ENCODE data around the gene TNFRSF1B.

GRCh38 chr1:12185918-12186678 lies 19.3 kb downstream of the TNFRSF1B start:
- no peak for TF ChIP-seq GATA2 (CRISPR knock-in tag; IDR thresholded peaks at IDR 0.05)
- no peak for TF ChIP-seq CTCF (IDR thresholded peaks at IDR 0.05 in 2 of 3, conservative IDR thresholded peaks at IDR 0.05 in 1 of 3; ENCODE audit: insufficient read depth in 2 of 3, low read depth in 1 of 3, low read length in 3 of 3)
- TF ChIP-seq FOXM1 (IDR thresholded peaks at IDR 0.05; ENCODE audit: low read depth) = no peak
- no peak for TF ChIP-seq FOXM1 (CRISPR knock-in tag; IDR thresholded peaks at IDR 0.05; ENCODE audit: low read depth)
- no peak for TF ChIP-seq RCOR1 (IDR thresholded peaks at IDR 0.05; ENCODE audit: borderline replicate concordance in 1 of 2, low read depth in 2 of 2, low read length in 2 of 2)
- TF ChIP-seq BRF2 (IDR thresholded peaks at IDR 0.05; ENCODE audit: borderline replicate concordance, insufficient read depth, insufficient read length) = no peak
- no peak for TF ChIP-seq ZSCAN29 (IDR thresholded peaks at IDR 0.05)
- TF ChIP-seq ZNF561 (CRISPR knock-in tag; conservative IDR thresholded peaks at IDR 0.05) = no peak
- no peak for TF ChIP-seq SAFB2 (IDR thresholded peaks at IDR 0.05; ENCODE audit: borderline replicate concordance, low read depth, low read length, severe bottlenecking)
- no peak for TF ChIP-seq CEBPB (tag; IDR thresholded peaks at IDR 0.05)
- no peak for TF ChIP-seq EP300 (IDR thresholded peaks at IDR 0.05; ENCODE audit: low read length)
